Measurements from ENCODE around the gene G6PC2. TPM values are rescaled to one million over a fixed set of nuclear protein-coding genes. Genes with fewer than 3 reads are reported as not detected.

G6PC2 gene
- total RNA-seq, 1 donor from 2014 or later, result 0.24 TPM

GRCh38 chr2:168945508-168945907 lies 44.4 kb downstream of the G6PC2 start:
- no peak for DNase-seq (ENCODE audit: low spot score)

GRCh38 chr2:168948621-168949212 lies 47.6 kb downstream of the G6PC2 start:
- DNase-seq (ENCODE audit: low spot score), result no peak

GRCh38 chr2:168949324-168949723 lies 48.2 kb downstream of the G6PC2 start:
- no peak for DNase-seq (ENCODE audit: low spot score)

- no peak for DNase-seq (ENCODE audit: low spot score)
These were observed 50.8 kb downstream of the G6PC2 start for GRCh38 chr2:168951871-168952270.

GRCh38 chr2:168952424-168952823 lies 51.3 kb downstream of the G6PC2 start:
- DNase-seq (ENCODE audit: low spot score), result no peak

- no peak for DNase-seq (ENCODE audit: low spot score)
These were observed 53.2 kb downstream of the G6PC2 start for GRCh38 chr2:168954256-168954655.

GRCh38 chr2:168955321-168955720 lies 54.2 kb downstream of the G6PC2 start:
- DNase-seq (ENCODE audit: low spot score), result no peak

- no peak for DNase-seq (ENCODE audit: low spot score)
These were observed 55.3 kb downstream of the G6PC2 start for GRCh38 chr2:168956392-168956791.

Other genes starting within 250 kb of the G6PC2 start
- 22.9 TPM for gene NOSTRIN, start 98.7 kb upstream of the G6PC2 start, total RNA-seq (ENCODE audit: insufficient read depth, low replicate concordance)
- not detected for gene SPC25, start 10.9 kb upstream of the G6PC2 start, total RNA-seq (ENCODE audit: insufficient read depth, low replicate concordance)
- gene ABCB11, start 130.0 kb downstream of the G6PC2 start, total RNA-seq (ENCODE audit: insufficient read depth, low replicate concordance), result 7.9 TPM
- gene DHRS9, start 168.3 kb downstream of the G6PC2 start, total RNA-seq (ENCODE audit: insufficient read depth, low replicate concordance), result 3.1 TPM